Sigmoid colon (tissue), 7 donors: ENCODE results near the gene RAB29. TPM values are rescaled to one million over a fixed set of nuclear protein-coding genes. Genes with fewer than 3 reads are reported as not detected.

Source experiments
- DNase-seq: peaks from one replicate; pipeline ENCODE4 v3.0.0-alpha.2; 2019
- H3K27ac ChIP-seq, 4 donors: fragments of 200-600 bp; sonication (generic); one replicate each; pipeline ENCODE4 v1.5.1; 2016 to 2019; ENCODE audit warnings: mild to moderate bottlenecking in 1 of 4
- H3K27me3 ChIP-seq, 3 donors: fragments of 200-600 bp; sonication (generic); one replicate each; pipeline ENCODE4 v1.5.1; 2019; ENCODE audit warnings: mild to moderate bottlenecking in 1 of 3
- H3K36me3 ChIP-seq, 4 donors: fragments of 200-600 bp; sonication (generic); one replicate each; pipeline ENCODE4 v1.5.1; 2016 to 2019
- H3K4me1 ChIP-seq, 4 donors: fragments of 200-600 bp; sonication (generic); one replicate each; pipeline ENCODE4 v1.5.1; 2017 to 2019
- H3K4me3 ChIP-seq, 4 donors: fragments of 200-600 bp; sonication (generic); one replicate each; pipeline ENCODE4 v1.5.1; 2017 to 2019; ENCODE audit warnings: mild to moderate bottlenecking in 2 of 4, moderate library complexity in 1 of 4
- H3K9me3 ChIP-seq, 4 donors: fragments of 200-600 bp in 3 of 4; sonication (generic) in 3 of 4; one replicate each; pipeline versions ENCODE4 v1.5.1 to v1.6.1; 2013 to 2019
- EP300 ChIP-seq, 4 donors: sonication (generic); formaldehyde crosslinking; IDR thresholded peaks; one replicate each; pipeline ENCODE4 v1.6.1; 2017; ENCODE audit warnings: antibody characterized with exemption in 4 of 4
- POLR2A ChIP-seq, 2 donors: fragments of 450-650 bp; IDR thresholded peaks; one replicate each; pipeline ENCODE4 v1.6.1; 2016; ENCODE audit warnings: antibody characterized with exemption in 2 of 2, mild to moderate bottlenecking in 2 of 2, moderate library complexity in 2 of 2
- POLR2AphosphoS5 ChIP-seq, 4 donors: sonication (generic); formaldehyde crosslinking; IDR thresholded peaks; one replicate each; pipeline ENCODE4 v1.6.1; 2017; ENCODE audit warnings: antibody characterized with exemption in 4 of 4
- WGBS, 2 donors: extraction: QIAGEN DNeasy Blood & Tissue Kit; methylation state at CpG; one replicate each; pipeline ENCODE4 v1.1.7; 2013; 5-methylcytosine and 5-hydroxymethylcytosine counted together
- intact Hi-C: fragments of 100-400 bp; cut with DNase I; formaldehyde crosslinking; loops from one replicate; pipeline ENCODE4 v1.15.1; 2023
- polyA plus RNA-seq, 3 donors: library from polyadenylated mRNA; stranded (reverse); fragments of 200-250 nt; gene quantifications; one replicate each; pipeline ENCODE4 v1.2.3, GENCODE V29; 2013
- small RNA-seq, 3 donors: library from RNA; depleted of rRNA; stranded (forward); fragments of <200 nt; gene quantifications; one replicate each; pipeline ENCODE3, GENCODE V24; 2016
- total RNA-seq, 4 donors: library from RNA; depleted of rRNA; stranded (reverse); fragments of >200 nt; gene quantifications; one replicate each; pipeline ENCODE4 v1.1.0, GENCODE V29; 2016
- TF ChIP-seq, protein P1 (sequence below), 4 experiments: fragments of 450-650 bp in 3 of 4; fragments of 200-600 bp in 1 of 4; IDR thresholded peaks; one replicate each; pipeline ENCODE4 v1.5.1; 2016 to 2019; ENCODE audit warnings: antibody characterized with exemption in 4 of 4, mild to moderate bottlenecking in 3 of 4, moderate library complexity in 2 of 4
- donor health status: healthy with polysubstance abuse.
- donor health status: Bipolar disorder and iron deficiency.
- donor health status: healthy.

Gene RAB29
- total and polyA plus RNA-seq, 7 donors: 6.9 to 28.5 (median 19.8) TPM

DNA sequence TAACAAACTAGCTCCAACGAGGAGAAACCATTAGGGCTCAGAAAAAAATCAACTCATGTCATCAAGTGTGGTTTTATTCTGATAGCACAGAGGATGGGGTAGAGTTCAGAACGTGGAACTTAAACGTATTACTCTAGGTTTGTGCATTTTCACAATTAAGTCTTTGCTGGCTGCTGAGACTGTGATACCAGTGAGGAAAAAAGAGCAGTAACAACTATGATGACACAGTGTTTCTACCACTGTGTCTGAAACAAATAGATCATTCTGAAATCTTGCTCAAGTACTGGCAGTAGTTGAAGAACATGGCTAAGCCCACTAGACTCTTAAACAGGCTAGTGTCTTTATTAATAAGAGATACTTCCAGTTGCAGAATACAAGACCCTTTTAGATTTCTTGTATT, 56.3 kb downstream of the RAB29 start:
- Histone ChIP-seq H3K27ac (no peak overlapping the region), H3K4me1 (peaks cover 0 to 5% (median 0%) of the 10 kb centered on the region in 4 donors), H3K36me3 (peaks cover 20 to 97% (median 42%) of the 10 kb centered on the region in 4 donors), H3K27me3 (no peaks in the 10 kb centered on the region), H3K4me3 (no peak overlapping the region), H3K9me3 (no peaks in the 10 kb centered on the region)
- TF ChIP-seq POLR2A (IDR thresholded peaks at IDR 0.05): no peak
- no peak for TF ChIP-seq POLR2AphosphoS5 (IDR thresholded peaks at IDR 0.05)
- no peak for TF ChIP-seq EP300 (IDR thresholded peaks at IDR 0.05)
- TF ChIP-seq, protein P1, sequence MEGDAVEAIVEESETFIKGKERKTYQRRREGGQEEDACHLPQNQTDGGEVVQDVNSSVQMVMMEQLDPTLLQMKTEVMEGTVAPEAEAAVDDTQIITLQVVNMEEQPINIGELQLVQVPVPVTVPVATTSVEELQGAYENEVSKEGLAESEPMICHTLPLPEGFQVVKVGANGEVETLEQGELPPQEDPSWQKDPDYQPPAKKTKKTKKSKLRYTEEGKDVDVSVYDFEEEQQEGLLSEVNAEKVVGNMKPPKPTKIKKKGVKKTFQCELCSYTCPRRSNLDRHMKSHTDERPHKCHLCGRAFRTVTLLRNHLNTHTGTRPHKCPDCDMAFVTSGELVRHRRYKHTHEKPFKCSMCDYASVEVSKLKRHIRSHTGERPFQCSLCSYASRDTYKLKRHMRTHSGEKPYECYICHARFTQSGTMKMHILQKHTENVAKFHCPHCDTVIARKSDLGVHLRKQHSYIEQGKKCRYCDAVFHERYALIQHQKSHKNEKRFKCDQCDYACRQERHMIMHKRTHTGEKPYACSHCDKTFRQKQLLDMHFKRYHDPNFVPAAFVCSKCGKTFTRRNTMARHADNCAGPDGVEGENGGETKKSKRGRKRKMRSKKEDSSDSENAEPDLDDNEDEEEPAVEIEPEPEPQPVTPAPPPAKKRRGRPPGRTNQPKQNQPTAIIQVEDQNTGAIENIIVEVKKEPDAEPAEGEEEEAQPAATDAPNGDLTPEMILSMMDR (IDR thresholded peaks at IDR 0.05): no peak
- WGBS, 2 donors: 68 to 80% methylated on average over 3 of the region's 3 CpGs
- intact Hi-C loops: no loop called here
- DNase-seq: no peak

Small RNA genes lying within 50 kb of the gene (small RNA-seq; reads per million reads assigned to genes)
- gene RF00139: 0 reads per million in 3 donors

Other genes starting within 250 kb of the RAB29 start
- gene ELK4, start 143.5 kb downstream of the RAB29 start, total RNA-seq: 10 to 100 TPM; 18.6 to 21.0 (median 20.1) TPM
- gene ELK4, start 143.5 kb downstream of the RAB29 start, polyA plus RNA-seq: 10 to 100 TPM in 1 of 3 donors, 1 to 10 TPM in 2; 2.4 to 10.3 (median 3.9) TPM
- gene SLC45A3, start 95.0 kb downstream of the RAB29 start, total RNA-seq: 1 to 10 TPM in 1 of 4 donors, under 1 TPM in 3; 0.68 to 2.2 (median 0.77) TPM
- gene SLC45A3, start 95.0 kb downstream of the RAB29 start, polyA plus RNA-seq: 10 to 100 TPM in 1 of 3 donors, 1 to 10 TPM in 2; 2.5 to 15.2 (median 3.6) TPM
- 100 to 1,000 TPM in 2 of 4 donors, 10 to 100 TPM in 2; 88.9 to 112 (median 98.5) TPM for gene NUCKS1, start 25.3 kb downstream of the RAB29 start, total RNA-seq
- 10 to 100 TPM; 22.2 to 39.4 (median 27.0) TPM for gene NUCKS1, start 25.3 kb downstream of the RAB29 start, polyA plus RNA-seq
- gene SLC41A1, start 37.7 kb upstream of the RAB29 start, total RNA-seq: 10 to 100 TPM; 11.4 to 46.3 (median 14.8) TPM
- 1 to 10 TPM; 1.8 to 7.9 (median 2.3) TPM for gene SLC41A1, start 37.7 kb upstream of the RAB29 start, polyA plus RNA-seq
- under 1 TPM in 1 of 4 donors, not detected in 3; 0.36 TPM for gene PM20D1, start 74.7 kb upstream of the RAB29 start, total RNA-seq
- gene PM20D1, start 74.7 kb upstream of the RAB29 start, polyA plus RNA-seq: under 1 TPM in 1 of 3 donors, not detected in 2; 0.19 TPM
- gene SLC26A9, start 168.0 kb upstream of the RAB29 start, total RNA-seq: not detected
- gene SLC26A9, start 168.0 kb upstream of the RAB29 start, polyA plus RNA-seq: under 1 TPM in 1 of 3 donors, not detected in 2; 0.60 TPM
- 1 to 10 TPM in 3 of 4 donors, under 1 TPM in 1; 0.27 to 5.3 (median 2.0) TPM for gene RAB7B, start 227.9 kb upstream of the RAB29 start, total RNA-seq
- gene RAB7B, start 227.9 kb upstream of the RAB29 start, polyA plus RNA-seq: 1 to 10 TPM in 2 of 3 donors, under 1 TPM in 1; 0.69 to 2.1 (median 1.2) TPM
- not detected for gene CTSE, start 248.4 kb upstream of the RAB29 start, total RNA-seq
- gene CTSE, start 248.4 kb upstream of the RAB29 start, polyA plus RNA-seq: 1 to 10 TPM; 4.4 to 9.0 (median 8.6) TPM